ENCODE results near the gene HEMK1.

Gene HEMK1

GRCh38 chr3:50616003-50616769 lies 46.9 kb downstream of the HEMK1 start:
- DNase-seq (ENCODE audit: low read depth) = peak; percentile 69

- DNase-seq (ENCODE audit: low read depth) = peak; percentile 84
Observed at GRCh38 chr3:50616770-50617095, 47.4 kb downstream of the HEMK1 start.

GRCh38 chr3:50617096-50617791 lies 47.9 kb downstream of the HEMK1 start, which contains the start of gene MAPKAPK3:
MAPKAPK3 (plus strand) TSS chr3:50617151; CDS start chr3:50617566, 415 bp downstream.
- no peak for DNase-seq (ENCODE audit: low read depth)

DNA sequence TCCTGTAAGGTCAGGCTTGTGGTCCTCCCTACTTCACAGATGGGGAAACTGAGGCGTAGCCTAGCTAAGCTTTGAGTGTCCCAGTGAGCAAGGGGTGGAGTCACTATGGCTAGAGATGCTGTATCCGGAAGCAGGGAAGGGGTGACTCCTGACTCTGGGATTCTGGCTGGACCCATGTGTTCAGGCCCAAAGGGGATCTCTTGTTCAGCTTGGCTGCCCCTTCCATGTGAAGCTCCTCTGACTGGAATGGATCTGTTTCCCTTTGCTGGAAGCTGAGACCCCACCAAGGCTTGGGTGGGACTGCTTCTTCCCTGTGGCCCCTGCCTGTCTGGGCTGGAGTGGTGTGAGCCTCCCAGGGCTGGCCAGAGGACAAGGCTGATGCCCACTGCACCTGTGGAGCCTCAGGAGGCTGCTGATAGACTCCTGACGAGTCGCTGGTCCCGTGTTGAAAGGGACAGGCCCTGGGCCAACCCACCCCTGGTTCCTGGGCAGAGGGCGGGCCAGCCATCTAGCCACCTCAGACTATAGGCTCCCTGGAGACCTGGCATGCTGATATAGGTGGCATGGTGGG lies 48.7 kb downstream of the HEMK1 start:
- no peak for DNase-seq (ENCODE audit: low read depth)

DNA sequence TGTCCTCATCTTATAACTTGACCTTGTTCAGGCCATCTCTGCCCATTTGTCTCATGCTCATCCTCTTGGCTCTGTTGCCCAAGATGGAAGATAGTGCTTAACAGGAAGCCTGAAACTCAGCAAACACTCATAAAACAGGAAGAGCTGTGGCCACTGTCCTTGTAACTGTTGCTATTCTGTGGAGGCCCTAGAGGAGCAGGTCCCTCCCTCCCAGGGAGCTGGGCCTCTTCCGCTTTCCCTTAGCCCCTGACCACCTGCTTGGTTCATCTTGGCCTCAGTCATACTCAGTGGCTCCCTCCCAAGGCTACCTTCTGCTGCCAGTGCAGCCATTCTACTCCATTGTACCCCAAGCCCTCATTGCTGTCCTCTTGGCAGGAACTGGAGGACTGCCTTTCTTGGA lies 51.1 kb downstream of the HEMK1 start:
- no peak for DNase-seq (ENCODE audit: low read depth)

DNA sequence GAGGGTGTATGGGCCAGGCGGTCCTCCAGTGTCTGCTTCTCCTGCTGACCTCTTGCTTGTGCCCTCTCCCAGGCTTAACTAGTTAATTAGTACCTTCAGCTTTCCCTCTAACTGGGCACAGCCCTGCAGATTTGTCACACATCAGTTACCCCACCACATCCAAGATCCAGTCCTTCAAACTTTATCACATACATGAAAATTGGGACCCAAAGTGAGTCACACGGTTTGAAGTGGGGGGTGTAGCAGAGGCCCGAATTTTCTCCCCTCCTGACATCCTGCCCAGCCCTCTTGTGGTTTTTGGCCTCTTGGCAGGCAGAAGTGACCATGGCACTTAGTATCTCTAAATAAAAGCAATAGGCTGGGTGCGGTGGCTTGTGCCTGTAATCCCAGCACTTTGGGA lies 51.5 kb downstream of the HEMK1 start:
- DNase-seq (ENCODE audit: low read depth) = peak; percentile 25

DNA sequence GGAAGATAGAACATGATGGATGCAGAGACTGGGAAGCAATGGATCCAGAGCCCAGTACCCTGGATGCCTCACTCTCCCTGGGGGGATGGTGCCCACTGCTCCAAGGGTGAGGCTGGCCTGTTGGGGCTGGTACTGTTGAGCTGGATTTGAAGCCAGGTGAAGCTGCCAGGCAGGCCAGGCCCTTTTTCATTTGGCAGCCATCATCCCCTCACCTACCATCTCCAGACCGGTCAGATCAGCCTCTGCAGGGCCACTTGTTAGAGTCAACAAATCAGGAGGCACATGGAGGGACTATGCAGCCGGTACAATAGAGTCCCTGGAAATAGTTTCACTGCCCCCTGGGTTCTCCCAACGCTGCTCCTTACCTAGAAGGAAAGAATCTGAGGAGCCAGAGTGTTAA lies 53.6 kb downstream of the HEMK1 start:
- no peak for DNase-seq (ENCODE audit: low read depth)

- DNase-seq (ENCODE audit: low read depth) = no peak
Observed at GRCh38 chr3:50623840-50624474, 54.6 kb downstream of the HEMK1 start.

- DNase-seq (ENCODE audit: low read depth) = no peak
Observed at GRCh38 chr3:50624634-50625033, 55.3 kb downstream of the HEMK1 start.

GRCh38 chr3:50625231-50626182 lies 56.2 kb downstream of the HEMK1 start:
- DNase-seq (ENCODE audit: low read depth) = no peak

DNA sequence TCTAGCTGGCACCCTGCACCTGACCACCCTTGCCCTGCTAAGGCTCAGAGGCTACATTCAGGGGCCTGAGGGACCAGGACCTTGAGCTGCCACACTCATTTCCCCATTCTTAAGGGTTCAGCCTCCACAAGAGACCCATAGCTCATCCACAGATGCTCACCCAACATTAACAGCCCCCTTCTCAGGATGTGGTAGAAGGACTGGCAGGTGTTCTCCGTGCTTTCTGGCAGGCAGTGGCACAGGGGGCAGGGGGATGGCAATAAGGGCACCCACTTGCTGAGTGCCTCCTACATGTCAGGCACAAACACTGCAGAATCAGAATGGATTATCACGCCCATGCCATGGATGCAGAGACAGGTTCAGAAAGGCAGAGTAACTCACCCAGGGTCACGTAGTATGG lies 57.1 kb downstream of the HEMK1 start:
- no peak for DNase-seq (ENCODE audit: low read depth)

- peak; percentile 66 for DNase-seq (ENCODE audit: low read depth)
Observed at GRCh38 chr3:50627407-50628051, 58.2 kb downstream of the HEMK1 start.

DNA sequence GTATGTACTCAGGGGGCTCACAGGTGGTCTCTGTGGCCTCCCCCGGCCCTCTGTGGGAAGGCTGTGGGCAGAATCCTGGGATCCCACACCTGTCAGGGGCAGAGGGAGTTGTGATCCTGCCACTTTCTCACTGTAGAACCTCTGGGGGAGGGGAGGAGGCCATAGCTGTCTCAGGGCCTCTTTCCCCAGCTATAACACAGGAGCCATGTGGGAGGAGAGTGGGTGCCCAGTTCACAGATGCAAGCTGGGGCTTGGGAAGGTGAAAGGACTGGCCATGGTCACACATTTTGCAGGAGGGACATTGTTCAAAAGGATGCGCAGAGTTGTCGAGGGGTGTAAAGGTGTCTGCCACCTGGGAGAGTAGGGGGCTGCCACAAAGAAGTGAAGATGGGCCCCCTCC lies 59.3 kb downstream of the HEMK1 start:
- no peak for DNase-seq (ENCODE audit: low read depth)

GRCh38 chr3:50630394-50630793 lies 61.1 kb downstream of the HEMK1 start:
- DNase-seq (ENCODE audit: low read depth) = no peak

DNA sequence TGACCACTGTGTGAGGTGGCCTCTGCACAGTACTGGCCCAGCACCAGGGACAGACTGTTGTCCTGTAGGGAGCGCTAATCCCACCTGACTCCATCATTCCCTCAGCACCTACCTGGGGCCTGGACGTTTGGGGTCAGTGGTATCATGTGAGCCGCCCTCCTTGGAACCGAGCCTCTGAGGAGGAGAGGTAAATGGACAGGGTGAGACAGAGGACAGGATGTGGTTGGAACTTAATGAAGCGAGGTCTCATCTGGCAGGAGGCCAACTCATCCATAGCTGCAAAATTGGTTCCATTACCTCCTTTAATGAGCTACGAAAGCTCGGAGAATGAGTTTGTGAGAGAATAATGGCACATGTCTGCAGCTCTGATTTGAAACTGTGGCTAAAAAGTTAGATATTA lies 61.6 kb downstream of the HEMK1 start:
- DNase-seq (ENCODE audit: low read depth) = no peak

DNA sequence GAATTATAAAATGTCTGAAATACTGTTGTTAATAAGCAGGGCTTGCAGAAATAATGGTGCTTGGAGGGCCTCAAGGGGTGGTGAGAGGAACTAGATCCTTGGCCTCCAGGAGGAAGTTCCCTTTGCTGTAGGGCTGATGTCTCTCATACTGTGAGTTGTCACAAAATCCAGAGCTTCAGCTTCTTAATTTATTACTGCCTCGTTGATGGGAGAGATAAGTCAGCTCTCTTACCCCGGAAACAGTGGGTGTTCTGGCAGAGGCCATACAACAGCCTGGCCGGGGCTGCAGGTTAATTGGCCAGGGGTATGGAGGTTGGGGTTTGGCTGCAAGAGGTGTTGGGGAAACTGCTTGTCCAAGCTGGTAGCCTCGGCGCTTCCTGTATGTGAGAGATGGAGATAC lies 63.1 kb downstream of the HEMK1 start:
- no peak for DNase-seq (ENCODE audit: low read depth)

DNA sequence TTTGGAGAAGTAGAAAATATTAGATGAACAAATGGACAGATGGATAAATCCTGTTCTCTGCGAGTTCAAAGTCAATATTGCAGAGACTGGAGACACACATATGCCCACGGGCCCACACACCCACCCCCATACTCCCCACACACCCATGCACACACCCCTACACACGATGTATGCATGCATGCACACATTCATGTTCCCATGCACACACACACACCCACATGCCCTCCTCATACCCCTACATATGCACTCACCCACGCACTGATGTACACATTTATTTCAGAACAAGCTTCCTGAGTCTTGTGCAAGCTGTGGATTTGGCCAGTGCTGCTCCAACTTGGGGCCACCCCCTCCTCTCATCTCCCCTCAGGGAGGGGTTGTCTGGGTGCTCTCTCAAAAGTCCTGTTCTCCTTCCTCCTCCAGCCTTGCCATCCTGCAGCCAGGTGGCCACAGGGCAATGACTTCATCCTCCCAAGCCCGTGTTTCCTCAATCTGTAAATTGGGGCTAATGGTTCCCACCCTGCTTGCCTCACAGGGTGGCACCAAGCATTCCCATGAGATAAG lies 64.0 kb downstream of the HEMK1 start:
- no peak for DNase-seq (ENCODE audit: low read depth)

DNA sequence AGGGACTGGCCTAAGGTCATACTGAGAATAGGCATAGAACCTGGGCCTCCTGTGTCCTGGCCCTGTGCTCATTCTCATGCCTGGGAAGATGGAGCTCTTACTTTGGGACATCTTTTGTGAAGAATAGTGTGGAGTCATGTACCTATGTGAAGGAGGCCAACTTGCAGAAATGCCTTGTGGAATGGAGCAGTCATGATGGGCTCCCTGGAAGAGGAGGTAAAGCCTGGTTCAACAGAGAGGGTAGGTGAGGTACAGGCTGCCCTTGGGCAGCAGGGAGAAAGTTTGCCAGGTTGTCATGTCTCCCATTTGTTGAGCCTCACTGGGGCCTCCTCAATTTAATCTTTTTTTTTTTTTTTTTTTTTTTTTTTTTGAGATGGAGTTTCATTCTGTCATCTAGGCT lies 65.7 kb downstream of the HEMK1 start:
- no peak for DNase-seq (ENCODE audit: low read depth)

GRCh38 chr3:50637011-50637410 lies 67.7 kb downstream of the HEMK1 start:
- DNase-seq (ENCODE audit: low read depth) = no peak

- DNase-seq (ENCODE audit: low read depth) = no peak
Observed at GRCh38 chr3:50637945-50638344, 68.6 kb downstream of the HEMK1 start.

GRCh38 chr3:50639055-50639494 lies 69.8 kb downstream of the HEMK1 start:
- peak; percentile 44 for DNase-seq (ENCODE audit: low read depth)
